Right cardiac atrium (tissue), 5 donors: ENCODE data around the gene TOX2. TPM values are rescaled to one million over a fixed set of nuclear protein-coding genes. Genes with fewer than 3 reads are reported as not detected.

Experiments used
- ATAC-seq, 2 donors: fragments of 200-7000 bp; cut with Tn5 transposase; one replicate each; pipeline versions ENCODE4 v1.8.0 to v1.9.1; 2020; ENCODE audit warnings: moderate library complexity in 2 of 2, mild to moderate bottlenecking in 1 of 2
- DNase-seq, 3 donors: peaks; one replicate each; pipeline ENCODE4 v3.0.0-alpha.2; 2020
- H3K27ac ChIP-seq: one replicate; pipeline ENCODE4 v1.5.1; 2013; ENCODE audit warnings: mild to moderate bottlenecking, low read length, control low read depth, moderate library complexity
- H3K27me3 ChIP-seq: one replicate; pipeline ENCODE4 v1.6.1; 2013; ENCODE audit not compliant: control insufficient read depth, insufficient read depth
- H3K4me1 ChIP-seq: one replicate; pipeline ENCODE4 v1.6.1; 2013; ENCODE audit warnings: low read length; ENCODE audit not compliant: control insufficient read depth, insufficient read depth
- H3K4me3 ChIP-seq: one replicate; pipeline ENCODE4 v1.5.1; 2013; ENCODE audit warnings: low read length, control low read depth
- H3K9me3 ChIP-seq: one replicate; pipeline ENCODE4 v1.6.1; 2013; ENCODE audit warnings: low read length; ENCODE audit not compliant: control insufficient read depth
- WGBS: extraction: QIAGEN DNeasy Blood & Tissue Kit; methylation state at CpG from one replicate; pipeline ENCODE4 v1.1.7; 2013; 5-methylcytosine and 5-hydroxymethylcytosine counted together
- intact Hi-C, 4 donors: fragments of 100-400 bp; cut with DNase I; formaldehyde crosslinking; loops; one replicate each; pipeline versions ENCODE4 v1.11.0 to v1.14.0; 2022 to 2023
- polyA plus RNA-seq: library from polyadenylated mRNA; stranded (reverse); fragments of 200-250 nt; gene quantifications from one replicate; pipeline ENCODE4 v1.2.3, GENCODE V29; 2013
- total RNA-seq, 4 donors: library from RNA; stranded (reverse); fragmentation: NEBNext Ultra II Directional; extraction: Animal tissue kit (Norgen Biotek cat#: 25700); gene quantifications; one replicate each; pipeline ENCODE4 v1.2.1, GENCODE V29; 2021
- donor health status: healthy with polysubstance abuse.
- donor health status: DM: no; HTN: yes; CAD: no.
- donor health status: DM: no; HTN: no; CAD: no.
- donor health status: DM: no; HTN: yes; CAD: no; lungs with severe emphysema.
- donor health status: DM: yes; HTN: yes; CAD: no.

TOX2 gene
- total and polyA plus RNA-seq, 5 donors: 0.99 to 3.0 (median 1.5) TPM

- ATAC-seq (no peak), DNase-seq (no peak)
These were observed 78.2 kb downstream of the TOX2 start for GRCh38 chr20:43992885-43993284.

DNA sequence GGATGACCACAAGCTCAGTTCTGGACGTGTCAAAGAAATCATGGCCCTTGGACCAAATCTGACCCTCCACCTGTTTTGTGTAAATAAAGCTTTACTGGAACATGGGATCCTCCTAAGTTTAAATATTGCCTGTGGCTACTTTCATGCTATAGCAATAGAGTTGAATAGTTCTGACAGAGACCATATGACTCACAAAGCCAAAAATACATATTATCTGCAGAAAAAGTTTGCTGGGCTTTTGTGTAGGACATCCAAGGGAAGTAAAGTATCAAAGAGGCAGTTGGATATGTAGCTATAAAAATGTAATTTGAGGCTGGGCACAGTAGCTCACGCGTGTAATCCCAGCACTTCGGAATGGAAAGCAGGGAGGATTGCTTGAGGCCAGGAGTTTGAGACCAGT is 78.9 kb downstream of the TOX2 start:
- Histone ChIP-seq H3K9me3 (no peaks in the 10 kb centered on the region), H3K4me3 (no peak overlapping the region), H3K27ac (no peak overlapping the region), H3K4me1 (no peaks in the 10 kb centered on the region), H3K27me3 (no peaks in the 10 kb centered on the region)
- DNase-seq (no peak), ATAC-seq (no peak)
- intact Hi-C loops: no loop called here
- WGBS: 84% methylated on average over 4 of the region's 4 CpGs

More at GRCh38 chr20:43992885-43993284, 78.2 kb downstream of the TOX2 start:
- Histone ChIP-seq H3K4me1 (no peaks in the 10 kb centered on the region), H3K4me3 (no peak overlapping the region), H3K9me3 (no peaks in the 10 kb centered on the region), H3K27ac (no peak overlapping the region), H3K27me3 (no peaks in the 10 kb centered on the region)
- intact Hi-C loops: no loop called here
- WGBS: 96% methylated on average over 10 of the region's 10 CpGs

- intact Hi-C loops: no loop called here
- peak in 2 of 3 donors; percentile 68 to 73 for DNase-seq
- Histone ChIP-seq H3K9me3 (no peaks in the 10 kb centered on the region), H3K4me1 (no peaks in the 10 kb centered on the region), H3K27ac (no peak overlapping the region), H3K4me3 (no peak overlapping the region), H3K27me3 (no peaks in the 10 kb centered on the region)
- peak; percentile 62 to 75 for ATAC-seq
- 41% methylated on average over 11 of the region's 11 CpGs for WGBS
These were observed 79.9 kb downstream of the TOX2 start for GRCh38 chr20:43994486-43995100.

DNA sequence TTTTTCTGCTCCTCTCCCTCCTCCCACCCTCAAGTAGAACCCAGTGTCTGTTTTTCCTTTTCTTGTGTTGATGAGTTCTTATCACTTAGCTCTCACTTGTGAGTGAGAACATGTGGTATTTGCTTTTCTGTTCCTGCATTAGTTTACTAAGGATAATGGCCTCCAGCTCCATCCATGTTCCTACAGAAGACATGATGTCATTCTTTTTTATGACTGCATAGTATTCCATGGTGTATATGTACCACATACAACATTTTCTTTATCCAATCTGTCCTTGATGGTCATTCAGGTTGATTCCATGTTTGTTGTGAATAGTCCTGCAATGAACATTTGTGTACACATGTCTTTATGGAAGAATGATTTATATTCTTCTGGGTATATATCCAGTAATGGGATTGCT is 81.0 kb downstream of the TOX2 start:
- intact Hi-C loops: no loop called here
- Histone ChIP-seq H3K4me3 (no peak overlapping the region), H3K27me3 (no peaks in the 10 kb centered on the region), H3K27ac (no peak overlapping the region), H3K9me3 (no peaks in the 10 kb centered on the region), H3K4me1 (no peaks in the 10 kb centered on the region)
- DNase-seq (no peak), ATAC-seq (no peak)

DNA sequence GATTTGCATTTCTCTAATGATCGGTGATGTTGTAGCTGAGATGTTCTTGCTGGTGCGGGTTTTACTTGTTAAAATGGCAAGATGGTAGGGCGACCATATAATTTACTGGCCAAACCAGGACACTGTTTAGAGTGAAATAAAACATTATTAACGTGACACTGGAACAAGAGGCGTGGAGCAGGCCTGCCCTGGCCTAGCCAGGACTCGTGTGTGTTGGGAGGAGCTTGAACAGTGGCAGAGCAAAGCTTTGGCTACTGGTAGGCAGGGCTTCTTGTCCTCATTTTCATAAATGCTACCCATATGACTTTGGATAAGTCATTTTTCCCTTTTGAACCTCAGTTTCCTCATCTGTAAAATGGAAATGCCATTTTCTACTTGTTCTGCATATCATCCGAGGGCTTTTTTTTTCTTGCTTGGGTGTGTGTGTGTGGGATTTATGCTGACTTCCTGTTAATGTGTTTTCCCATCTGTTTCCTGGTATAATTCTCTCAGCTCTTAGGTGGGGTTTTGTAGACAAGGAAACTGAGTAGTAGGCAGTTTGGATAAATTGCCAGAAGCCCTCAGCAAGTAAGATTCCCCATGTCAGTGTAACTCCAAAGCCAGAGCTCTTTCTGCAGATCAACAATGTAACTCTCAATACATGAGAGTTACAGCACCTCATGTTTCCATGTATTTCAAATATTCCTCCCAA is 81.7 kb downstream of the TOX2 start:
- H3K27ac ChIP-seq: no peak overlapping the region
- H3K27me3 ChIP-seq: no peaks in the 10 kb centered on the region
- H3K4me1 ChIP-seq: no peaks in the 10 kb centered on the region
- DNase-seq: no peak
- ATAC-seq: no peak
- H3K4me3 ChIP-seq: no peak overlapping the region
- no peaks in the 10 kb centered on the region for H3K9me3 ChIP-seq
- 88% methylated on average over 7 of the region's 7 CpGs for WGBS
- intact Hi-C loops: no loop called here

DNA sequence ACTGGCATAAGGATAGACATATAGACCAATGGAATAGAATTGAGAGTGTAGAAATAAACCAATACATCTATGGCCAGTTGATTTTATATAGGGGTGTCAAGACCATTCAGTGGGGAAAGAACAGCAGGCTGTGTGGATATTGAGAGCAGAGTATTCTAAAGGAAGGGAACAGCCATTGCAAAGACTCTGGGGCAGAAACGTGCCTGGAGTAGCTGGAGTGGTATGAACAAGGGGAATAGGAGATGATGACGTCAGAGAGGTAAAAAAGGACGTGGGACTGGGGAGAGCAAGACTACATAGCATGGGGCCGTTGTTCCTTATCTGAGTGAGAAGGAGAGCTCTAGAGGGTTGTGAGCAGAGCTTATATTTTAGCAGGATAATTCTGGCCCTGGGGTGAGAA is 85.2 kb downstream of the TOX2 start:
- Histone ChIP-seq H3K27me3 (no peaks in the 10 kb centered on the region), H3K9me3 (no peaks in the 10 kb centered on the region), H3K27ac (no peak overlapping the region), H3K4me3 (no peak overlapping the region), H3K4me1 (no peaks in the 10 kb centered on the region)
- intact Hi-C loops: no loop called here
- DNase-seq (no peak), ATAC-seq (no peak)
- 61% methylated on average over 4 of the region's 4 CpGs for WGBS

GRCh38 chr20:44001667-44002596 is 87.3 kb downstream of the TOX2 start:
- Histone ChIP-seq H3K27ac (no peak overlapping the region), H3K27me3 (no peaks in the 10 kb centered on the region), H3K4me1 (no peaks in the 10 kb centered on the region), H3K9me3 (no peaks in the 10 kb centered on the region), H3K4me3 (no peak overlapping the region)
- WGBS: 79% methylated on average over 6 of the region's 6 CpGs
- intact Hi-C loops: no loop called here
- ATAC-seq (peak in 1 of 2 donors; percentile 67), DNase-seq (no peak)

GRCh38 chr20:44002861-44003260 is 88.2 kb downstream of the TOX2 start:
- 92% methylated on average over 1 of the region's 1 CpG for WGBS
- no peak for ATAC-seq
- intact Hi-C loops: no loop called here

DNA sequence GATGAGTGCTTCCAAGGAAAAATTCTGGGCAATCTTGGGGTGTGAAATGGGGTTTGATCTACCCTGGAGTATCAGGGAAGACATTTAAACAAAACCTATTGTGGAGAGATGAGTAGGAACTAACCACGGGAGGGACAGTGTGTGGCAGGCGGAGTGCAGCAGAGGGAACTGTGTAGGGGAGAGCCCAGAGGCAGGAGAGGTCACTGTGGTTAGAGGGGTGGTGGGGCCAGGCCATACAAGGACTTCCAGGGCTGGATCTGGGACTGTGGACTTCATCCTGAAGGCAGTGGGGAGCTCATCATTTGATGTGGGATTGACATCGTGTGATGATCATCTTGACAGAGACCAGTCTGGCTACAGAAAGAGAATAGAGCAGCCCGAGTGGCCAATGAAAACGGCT is 89.0 kb downstream of the TOX2 start:
- H3K4me3 ChIP-seq: no peak overlapping the region
- H3K9me3 ChIP-seq: no peaks in the 10 kb centered on the region
- 89% methylated on average over 5 of the region's 5 CpGs for WGBS
- no peak overlapping the region for H3K27ac ChIP-seq
- no peak for DNase-seq
- H3K27me3 ChIP-seq: no peaks in the 10 kb centered on the region
- H3K4me1 ChIP-seq: no peaks in the 10 kb centered on the region
- intact Hi-C loops: no loop called here
- ATAC-seq: no peak

More at GRCh38 chr20:44002861-44003260, 88.2 kb downstream of the TOX2 start:
- Histone ChIP-seq H3K4me3 (no peak overlapping the region), H3K27me3 (no peaks in the 10 kb centered on the region), H3K27ac (no peak overlapping the region), H3K9me3 (no peaks in the 10 kb centered on the region), H3K4me1 (no peaks in the 10 kb centered on the region)
- no peak for DNase-seq

GRCh38 chr20:44004306-44004915 is 89.8 kb downstream of the TOX2 start:
- Histone ChIP-seq H3K27ac (no peak overlapping the region), H3K9me3 (no peaks in the 10 kb centered on the region), H3K4me3 (no peak overlapping the region), H3K4me1 (no peaks in the 10 kb centered on the region), H3K27me3 (no peaks in the 10 kb centered on the region)
- ATAC-seq (peak; percentile 59 to 71), DNase-seq (no peak)
- 77% methylated on average over 4 of the region's 4 CpGs for WGBS
- intact Hi-C loops: no loop called here

GRCh38 chr20:44005661-44006060 is 91.0 kb downstream of the TOX2 start:
- intact Hi-C loops: no loop called here
- DNase-seq: no peak
- Histone ChIP-seq H3K4me1 (peaks cover 2% of the 10 kb centered on the region), H3K27ac (no peak overlapping the region), H3K4me3 (no peak overlapping the region), H3K27me3 (no peaks in the 10 kb centered on the region), H3K9me3 (no peaks in the 10 kb centered on the region)
- ATAC-seq: no peak
- WGBS: 80% methylated on average over 3 of the region's 3 CpGs
